Stomach (tissue), 4 donors: ENCODE measurements around the gene EFCAB5.

Source experiments
- CTCF ChIP-seq, 7 experiments: fragments of 450-650 bp in 4 of 7; fragments of 200-600 bp in 3 of 7; sonication (generic) in 3 of 7; IDR thresholded peaks; one replicate each; pipeline ENCODE4 v1.5.1; 2016 to 2019; ENCODE audit warnings: antibody characterized with exemption in 7 of 7, control low read depth in 2 of 7, mild to moderate bottlenecking in 1 of 7
- EP300 ChIP-seq: sonication (generic); formaldehyde crosslinking; IDR thresholded peaks from one replicate; pipeline ENCODE4 v1.6.1; 2017; ENCODE audit warnings: antibody characterized with exemption
- POLR2A ChIP-seq, 4 donors: fragments of 450-650 bp; IDR thresholded peaks; one replicate each; pipeline ENCODE4 v1.6.1; 2016; ENCODE audit warnings: antibody characterized with exemption in 4 of 4, control low read depth in 2 of 4, mild to moderate bottlenecking in 1 of 4, moderate library complexity in 1 of 4
- POLR2AphosphoS5 ChIP-seq, 3 donors: sonication (generic); formaldehyde crosslinking; IDR thresholded peaks; one replicate each; pipeline ENCODE4 v1.6.1; 2016; ENCODE audit warnings: antibody characterized with exemption in 3 of 3

- no peak for TF ChIP-seq CTCF (IDR thresholded peaks at IDR 0.05)
- no peak for TF ChIP-seq POLR2A (IDR thresholded peaks at IDR 0.05)
- TF ChIP-seq POLR2AphosphoS5 (IDR thresholded peaks at IDR 0.05), result no peak
- TF ChIP-seq EP300, result no peak
Measured at GRCh38 chr17:30091121-30091670, 149.8 kb downstream of the EFCAB5 start.
